GM23248 (cell line): ENCODE results near the gene OR1J1. TPM values are rescaled to one million over a fixed set of nuclear protein-coding genes. Genes with fewer than 3 reads are reported as not detected.

Experiments used
- DNase-seq: peaks from one replicate; pipeline ENCODE4 v3.0.0-alpha.2; 2015
- H2AFZ ChIP-seq: fragments of 200-600 bp; sonication (generic); 2 replicates; pipeline ENCODE4 v1.6.1; 2016; ENCODE audit warnings: antibody characterized with exemption
- H3F3A ChIP-seq: fragments of 200-600 bp; sonication (generic); 2 replicates; pipeline ENCODE4 v1.6.1; 2016; ENCODE audit warnings: mild to moderate bottlenecking, antibody characterized with exemption, mixed run types; ENCODE audit not compliant: insufficient read depth
- H3K27ac ChIP-seq: fragments of 200-600 bp; sonication (generic); 2 replicates; pipeline ENCODE4 v1.5.1; 2016; ENCODE audit warnings: mild to moderate bottlenecking
- H3K27me3 ChIP-seq: fragments of 200-600 bp; sonication (generic); replicated peaks from 2 replicates; pipeline ENCODE4 v1.6.1; 2016; ENCODE audit warnings: mild to moderate bottlenecking; ENCODE audit not compliant: insufficient read depth
- H3K36me3 ChIP-seq: fragments of 200-600 bp; sonication (generic); 2 replicates; pipeline ENCODE4 v1.6.1; 2016; ENCODE audit warnings: low read depth, mild to moderate bottlenecking
- H3K4me1 ChIP-seq: fragments of 200-600 bp; sonication (generic); 2 replicates; pipeline ENCODE4 v1.6.1; 2016; ENCODE audit warnings: mild to moderate bottlenecking; ENCODE audit not compliant: insufficient read depth
- H3K4me2 ChIP-seq: fragments of 200-600 bp; sonication (generic); one replicate; pipeline ENCODE4 v1.6.1; 2016; ENCODE audit warnings: mild to moderate bottlenecking; ENCODE audit not compliant: unreplicated experiment
- H3K4me3 ChIP-seq: fragments of 200-600 bp; sonication (generic); 2 replicates; pipeline ENCODE4 v1.5.1; 2016; ENCODE audit warnings: mild to moderate bottlenecking
- H3K79me2 ChIP-seq: fragments of 200-600 bp; sonication (generic); 2 replicates; pipeline ENCODE4 v1.6.1; 2016; ENCODE audit warnings: mild to moderate bottlenecking; ENCODE audit not compliant: insufficient read depth
- H3K9ac ChIP-seq: fragments of 200-600 bp; sonication (generic); 2 replicates; pipeline ENCODE4 v1.6.1; 2016; ENCODE audit warnings: mild to moderate bottlenecking
- H3K9me2 ChIP-seq: fragments of 200-600 bp; sonication (generic); 2 replicates; pipeline ENCODE4 v1.6.1; 2016; ENCODE audit warnings: mixed run types, mild to moderate bottlenecking, moderate library complexity; ENCODE audit not compliant: insufficient read depth
- H3K9me3 ChIP-seq: fragments of 200-600 bp; sonication (generic); one replicate; pipeline ENCODE4 v1.6.1; 2017; ENCODE audit warnings: low read depth
- H4K20me1 ChIP-seq: fragments of 200-600 bp; sonication (generic); 2 replicates; pipeline ENCODE4 v1.6.0; 2016; ENCODE audit not compliant: insufficient read depth
- EZH2 ChIP-seq: fragments of 200-600 bp; sonication (generic); IDR thresholded peaks from 2 replicates; pipeline ENCODE4 v1.6.1; 2018; ENCODE audit warnings: antibody characterized with exemption, mild to moderate bottlenecking; ENCODE audit not compliant: insufficient read depth, poor library complexity, severe bottlenecking
- EZH2phosphoT487 ChIP-seq: fragments of 200-600 bp; sonication (generic); IDR thresholded peaks from 2 replicates; pipeline ENCODE4 v1.6.1; 2018; ENCODE audit warnings: antibody characterized with exemption, moderate library complexity, mild to moderate bottlenecking, low read depth; ENCODE audit not compliant: insufficient read depth
- WGBS, 2 experiments: methylation state at CpG; one replicate each; pipeline ENCODE4 v1.1.6; 2015 to 2017; ENCODE audit warnings: low lambda C conversion rate in 2 of 2, low coverage in 1 of 2; ENCODE audit errors: missing lambda C conversion rate in 2 of 2; 5-methylcytosine and 5-hydroxymethylcytosine counted together
- in situ Hi-C: fragments of 300-500 bp; cut with MboI; formaldehyde crosslinking; loops from 2 replicates; pipeline ENCODE4 v1.15.0; 2020
- polyA plus RNA-seq: library from polyadenylated mRNA; unstranded; fragments of >200 nt; fragmentation: Nextera tagmentation; extraction: Ambion mirVana; gene quantifications from 2 replicates; pipeline ENCODE4 v1.2.1, GENCODE V29; 2016
- total RNA-seq: library from RNA; depleted of rRNA; stranded (reverse); fragments of >200 nt; shearing (Covaris generic); gene quantifications from 2 replicates; pipeline ENCODE4 v1.2.3, GENCODE V29; 2014

Gene OR1J1
- total and polyA plus RNA-seq, 2 experiments from 2014 or later: 0.19 TPM; not detected in 1

GRCh38 chr9:122498883-122499288 is 21.2 kb upstream of the OR1J1 start:
- Histone ChIP-seq H3K36me3 (no peaks in the 10 kb centered on the region), H2AFZ (no peak overlapping the region), H3K4me1 (no peaks in the 10 kb centered on the region), H3K9ac (no peak overlapping the region), H3K9me2 (no peaks in the 10 kb centered on the region), H3K4me3 (no peak overlapping the region), H3F3A (no peaks in the 10 kb centered on the region), H3K9me3 (peaks cover 4% of the 10 kb centered on the region), H3K4me2 (no peak overlapping the region), H3K79me2 (no peaks in the 10 kb centered on the region), H3K27me3 (no peaks in the 10 kb centered on the region), H3K27ac (no peak overlapping the region), H4K20me1 (no peaks in the 10 kb centered on the region)
- 64 to 71% methylated on average over 2 of the region's 2 CpGs for WGBS, 2 experiments
- in situ Hi-C loops: loop anchor here (10.0 kb wide), 1 partner anchor 296 kb away; no protein-coding TSS in a partner anchor
- no peak for TF ChIP-seq EZH2phosphoT487
- TF ChIP-seq EZH2: no peak
- peak; percentile 73 for DNase-seq

- WGBS, 2 experiments: 96 to 98% methylated on average over 5 of the region's 5 CpGs
- Histone ChIP-seq H3K9me3 (no peaks in the 10 kb centered on the region), H4K20me1 (no peaks in the 10 kb centered on the region), H3K4me1 (peaks cover 13% of the 10 kb centered on the region), H3K9me2 (no peaks in the 10 kb centered on the region), H3K4me2 (no peak overlapping the region), H3K4me3 (no peak overlapping the region), H3K36me3 (no peaks in the 10 kb centered on the region; the same call in 1 of the 2 replicates), H3K9ac (no peak overlapping the region), H2AFZ (no peak overlapping the region), H3F3A (no peaks in the 10 kb centered on the region), H3K27ac (no peak overlapping the region), H3K79me2 (peaks cover 3% of the 10 kb centered on the region; the same call in 1 of the 2 replicates), H3K27me3 (no peaks in the 10 kb centered on the region)
- in situ Hi-C loops: no loop called here
- DNase-seq: no peak
- TF ChIP-seq EZH2 (no peak), EZH2phosphoT487 (no peak)
Measured at GRCh38 chr9:122479062-122479461, 1.3 kb upstream of the OR1J1 start.

- in situ Hi-C loops: no loop called here
- no peak overlapping the region for H2AFZ ChIP-seq
- peaks cover 13% of the 10 kb centered on the region for H3K4me1 ChIP-seq
- H3K4me2 ChIP-seq: no peak overlapping the region
- no peaks in the 10 kb centered on the region for H3F3A ChIP-seq
- no peak overlapping the region for H3K27ac ChIP-seq
- no peak overlapping the region for H3K9ac ChIP-seq
- no peaks in the 10 kb centered on the region for H3K27me3 ChIP-seq
- H3K9me3 ChIP-seq: no peaks in the 10 kb centered on the region
- no peaks in the 10 kb centered on the region for H3K9me2 ChIP-seq
- H3K36me3 ChIP-seq: no peaks in the 10 kb centered on the region; the same call in 1 of the 2 replicates
- 92 to 95% methylated on average over 3 of the region's 3 CpGs for WGBS, 2 experiments
- no peaks in the 10 kb centered on the region for H4K20me1 ChIP-seq
- no peak for TF ChIP-seq EZH2
- TF ChIP-seq EZH2phosphoT487: no peak
- peaks cover 19% of the 10 kb centered on the region for H3K79me2 ChIP-seq
- no peak for DNase-seq
- H3K4me3 ChIP-seq: no peak overlapping the region
Measured at GRCh38 chr9:122477346-122477745, 380 bp downstream of the OR1J1 start.

GRCh38 chr9:122475717-122476116 is 2.0 kb downstream of the OR1J1 start:
- Histone ChIP-seq H3K27ac (0 out of 2 replicates have a peak overlapping the region, but pooled peaks have one; percentile 13), H3K9me3 (no peaks in the 10 kb centered on the region), H3K9ac (no peak overlapping the region; the same call in 1 of the 2 replicates), H3K36me3 (no peaks in the 10 kb centered on the region), H3K4me3 (peak overlapping the region; percentile 18; the same call in 1 of the 2 replicates), H3K9me2 (no peaks in the 10 kb centered on the region), H3K4me2 (peak overlapping the region; percentile 46), H3K79me2 (peaks cover 31% of the 10 kb centered on the region), H3F3A (no peaks in the 10 kb centered on the region), H3K4me1 (peaks cover 13% of the 10 kb centered on the region), H4K20me1 (no peaks in the 10 kb centered on the region), H3K27me3 (no peaks in the 10 kb centered on the region), H2AFZ (peak overlapping the region; percentile 51)
- peak; percentile 51 for DNase-seq
- in situ Hi-C loops: no loop called here
- WGBS, 2 experiments: 31 to 33% methylated on average over 2 of the region's 2 CpGs
- no peak for TF ChIP-seq EZH2
- no peak for TF ChIP-seq EZH2phosphoT487
